Breast epithelium (tissue), 4 donors: Measurements from ENCODE around the gene P3H4. TPM values are rescaled to one million over a fixed set of nuclear protein-coding genes. Genes with fewer than 3 reads are reported as not detected.
"Not testable (repeated sequence)": the region's sequence is repeated elsewhere in the genome, so short reads cannot be mapped to it uniquely, and the experiment has no call there.

Experiments used
- DNase-seq, 2 donors: peaks; one replicate each; pipeline ENCODE4 v3.0.0-alpha.2; 2019; ENCODE audit warnings: low spot score in 2 of 2
- H3K27ac ChIP-seq, 2 donors: fragments of 200-600 bp; sonication (generic) in 1 of 2; one replicate each; pipeline ENCODE4 v1.5.1; 2016 to 2019; ENCODE audit warnings: mild to moderate bottlenecking in 1 of 2
- H3K27me3 ChIP-seq, 2 donors: fragments of 200-600 bp; sonication (generic) in 1 of 2; one replicate each; pipeline versions ENCODE4 v1.5.1 to v1.6.0; 2017 to 2019; ENCODE audit warnings: control low read depth in 1 of 2, mild to moderate bottlenecking in 1 of 2
- H3K36me3 ChIP-seq: fragments of 200-600 bp; one replicate; pipeline ENCODE4 v1.5.1; 2019
- H3K4me1 ChIP-seq, 2 donors: fragments of 200-600 bp; sonication (generic); one replicate each; pipeline ENCODE4 v1.5.1; 2016 to 2019; ENCODE audit warnings: control low read depth in 1 of 2
- H3K4me3 ChIP-seq, 3 donors: fragments of 200-600 bp; sonication (generic); 1 replicate in 2 of 3; 2 replicates in 1 of 3; pipeline ENCODE4 v1.5.1; 2016 to 2019; ENCODE audit warnings: mild to moderate bottlenecking in 3 of 3, moderate library complexity in 2 of 3
- H3K9me3 ChIP-seq, 2 donors: fragments of 200-600 bp; sonication (generic) in 1 of 2; one replicate each; pipeline ENCODE4 v1.5.1; 2016 to 2019; ENCODE audit warnings: control low read depth in 1 of 2
- CTCF ChIP-seq, 3 donors: fragments of 450-650 bp; IDR thresholded peaks; one replicate each; pipeline ENCODE4 v1.5.1; 2016 to 2017; ENCODE audit warnings: antibody characterized with exemption in 3 of 3, mild to moderate bottlenecking in 3 of 3, moderate library complexity in 3 of 3
- POLR2A ChIP-seq: fragments of 450-650 bp; IDR thresholded peaks from one replicate; pipeline ENCODE4 v1.6.1; 2016; ENCODE audit warnings: antibody characterized with exemption, mild to moderate bottlenecking, moderate library complexity
- POLR2AphosphoS5 ChIP-seq, 3 donors: sonication (generic); formaldehyde crosslinking; IDR thresholded peaks; one replicate each; pipeline ENCODE4 v1.6.1; 2017; ENCODE audit warnings: antibody characterized with exemption in 3 of 3
- intact Hi-C: fragments of 100-400 bp; cut with DNase I; formaldehyde crosslinking; loops from one replicate; pipeline ENCODE4 v1.15.1; 2023; ENCODE audit warnings: low total_unique reads
- total RNA-seq, 3 donors: library from RNA; depleted of rRNA; stranded (reverse); fragments of >200 nt; gene quantifications; one replicate each; pipeline ENCODE4 v1.1.0, GENCODE V29; 2016

The P3H4 gene
- total RNA-seq, 3 donors from 2014 or later: 6.2 to 19.0 (median 14.9) TPM

- Histone ChIP-seq H3K4me1 (peaks cover 7 to 30% of the 10 kb centered on the region in 2 donors), H3K9me3 (no peaks in the 10 kb centered on the region), H3K27me3 (no peaks in the 10 kb centered on the region), H3K27ac (peak overlapping the region; percentile 83 to 99), H3K4me3 (peak overlapping the region in 2 of 3 donors; percentile 7 to 20), H3K36me3 (no peaks in the 10 kb centered on the region)
- TF ChIP-seq CTCF (IDR thresholded peaks at IDR 0.05): no peak
- TF ChIP-seq POLR2AphosphoS5 (IDR thresholded peaks at IDR 0.05): no peak
- no peak for TF ChIP-seq POLR2A
- DNase-seq: no peak
- intact Hi-C loops: no loop called here
Observed at GRCh38 chr17:41782142-41782541, 29.6 kb downstream of the P3H4 start.

DNA sequence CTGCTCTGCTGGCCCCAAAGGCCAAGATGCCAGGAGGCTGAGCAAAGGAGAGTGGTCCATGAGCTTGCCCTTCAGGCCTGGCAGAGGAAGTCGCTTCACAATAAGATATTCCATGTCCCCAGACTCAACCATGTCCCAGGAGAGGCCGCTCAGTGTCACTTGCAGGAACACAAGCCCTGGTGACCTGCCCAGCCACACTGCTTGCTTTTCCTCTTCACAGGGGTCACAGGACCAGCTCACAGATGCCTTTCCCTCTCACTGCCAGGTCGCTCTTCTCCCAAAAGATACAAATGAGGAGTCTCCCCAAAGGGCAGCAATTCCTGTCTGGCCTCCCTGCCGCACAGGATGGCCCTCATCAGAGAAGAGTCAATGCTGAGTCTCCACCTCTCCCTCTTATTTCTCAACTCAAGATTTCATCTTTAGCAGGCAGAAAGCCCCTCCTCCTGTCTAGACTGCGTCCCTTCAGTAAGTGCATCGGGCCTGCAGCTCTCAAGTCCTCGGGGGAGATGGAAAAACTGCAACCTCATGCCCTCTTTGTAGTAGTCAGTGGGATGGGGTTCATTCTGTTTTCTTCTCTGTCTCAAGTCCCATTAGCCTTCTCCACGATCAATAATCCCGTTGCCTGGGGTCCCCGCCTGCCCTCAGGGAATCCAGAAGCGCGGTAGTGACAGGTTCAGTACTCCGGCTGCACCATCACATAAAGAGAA is 30.2 kb downstream of the P3H4 start:
- peaks cover 10 to 36% of the 10 kb centered on the region in 2 donors for H3K4me1 ChIP-seq
- no peak for DNase-seq
- H3K9me3 ChIP-seq: no peaks in the 10 kb centered on the region
- peak overlapping the region; percentile 83 to 99 for H3K27ac ChIP-seq
- H3K36me3 ChIP-seq: no peaks in the 10 kb centered on the region
- peak overlapping the region in 2 of 3 donors; percentile 7 to 20 for H3K4me3 ChIP-seq
- intact Hi-C loops: no loop called here
- no peak for TF ChIP-seq POLR2A
- TF ChIP-seq POLR2AphosphoS5 (IDR thresholded peaks at IDR 0.05): no peak
- TF ChIP-seq CTCF (IDR thresholded peaks at IDR 0.05): no peak
- no peaks in the 10 kb centered on the region for H3K27me3 ChIP-seq

GRCh38 chr17:41779954-41780353 is 31.8 kb downstream of the P3H4 start:
- H3K4me1 ChIP-seq: peaks cover 14 to 48% of the 10 kb centered on the region in 2 donors
- intact Hi-C loops: no loop called here
- H3K27me3 ChIP-seq: no peaks in the 10 kb centered on the region
- H3K9me3 ChIP-seq: no peaks in the 10 kb centered on the region
- no peak for DNase-seq
- H3K4me3 ChIP-seq: no peak overlapping the region
- H3K36me3 ChIP-seq: no peaks in the 10 kb centered on the region
- no peak for TF ChIP-seq CTCF (IDR thresholded peaks at IDR 0.05)
- no peak for TF ChIP-seq POLR2A
- no peak for TF ChIP-seq POLR2AphosphoS5 (IDR thresholded peaks at IDR 0.05)
- H3K27ac ChIP-seq: peak overlapping the region; percentile 56 to 61

- H3K4me3 ChIP-seq: peak overlapping the region in 1 of 3 donors; percentile 48
- no peaks in the 10 kb centered on the region for H3K27me3 ChIP-seq
- peak; percentile 22 to 68 (median 35) for TF ChIP-seq POLR2AphosphoS5 (IDR thresholded peaks at IDR 0.05)
- no peak for TF ChIP-seq POLR2A
- H3K4me1 ChIP-seq: peaks cover 26 to 66% of the 10 kb centered on the region in 2 donors
- no peaks in the 10 kb centered on the region for H3K36me3 ChIP-seq
- intact Hi-C loops: no loop called here
- peak; percentile 63 to 85 for DNase-seq
- H3K27ac ChIP-seq: peak overlapping the region; percentile 89 to 90
- H3K9me3 ChIP-seq: no peaks in the 10 kb centered on the region
Observed at GRCh38 chr17:41777574-41778188, 34.1 kb downstream of the P3H4 start.

GRCh38 chr17:41777157-41777573 is 34.6 kb downstream of the P3H4 start:
- TF ChIP-seq POLR2AphosphoS5 (IDR thresholded peaks at IDR 0.05) (no peak), POLR2A (no peak), CTCF (IDR thresholded peaks at IDR 0.05) (peak in 1 of 3 donors; percentile 8)
- DNase-seq: no peak
- Histone ChIP-seq H3K4me1 (peaks cover 28 to 66% of the 10 kb centered on the region in 2 donors), H3K36me3 (no peaks in the 10 kb centered on the region), H3K4me3 (peak overlapping the region in 1 of 3 donors; percentile 48), H3K27ac (peak overlapping the region; percentile 89 to 90), H3K27me3 (no peaks in the 10 kb centered on the region), H3K9me3 (no peaks in the 10 kb centered on the region)
- intact Hi-C loops: no loop called here

- H3K4me1 ChIP-seq: peaks cover 29 to 63% of the 10 kb centered on the region in 2 donors
- H3K36me3 ChIP-seq: not testable (repeated sequence)
Observed at GRCh38 chr17:41776262-41776900, 35.4 kb downstream of the P3H4 start.

More at GRCh38 chr17:41776262-41776900, 35.4 kb downstream of the P3H4 start:
- H3K27me3 ChIP-seq, intact Hi-C loops, DNase-seq, H3K9me3 ChIP-seq, H3K4me3 ChIP-seq: not testable (repeated sequence)
- H3K27ac ChIP-seq: peak overlapping the region; percentile 83 to 89
